Measurements from ENCODE around the gene PIAS4. TPM values are rescaled to one million over a fixed set of nuclear protein-coding genes. Genes with fewer than 3 reads are reported as not detected.

The PIAS4 gene
- total RNA-seq, 1 donor from 2014 or later, result 95.8 TPM

GRCh38 chr19:4087787-4088679 is 80.5 kb downstream of the PIAS4 start:
- Mint-ChIP-seq H3K27me3 (ENCODE audit: unreplicated experiment) (peaks cover 5% of the 10 kb centered on the region), H3K4me3 (ENCODE audit: unreplicated experiment) (no peak overlapping the region), H3K27ac (ENCODE audit: unreplicated experiment) (no peak overlapping the region), H3K9me3 (ENCODE audit: unreplicated experiment) (peaks cover 2% of the 10 kb centered on the region), H3K36me3 (ENCODE audit: unreplicated experiment) (no peaks in the 10 kb centered on the region), H3K4me1 (ENCODE audit: low read depth, unreplicated experiment) (no peaks in the 10 kb centered on the region)
- no peak for DNase-seq
- TF ChIP-seq CTCF (IDR thresholded peaks at IDR 0.05; ENCODE audit: partially characterized antibody, unreplicated experiment), result no peak

- no peak for TF ChIP-seq CTCF (IDR thresholded peaks at IDR 0.05; ENCODE audit: partially characterized antibody, unreplicated experiment)
- peaks cover 4% of the 10 kb centered on the region for H3K9me3 Mint-ChIP-seq (ENCODE audit: unreplicated experiment)
- H3K4me1 Mint-ChIP-seq (ENCODE audit: low read depth, unreplicated experiment), result no peaks in the 10 kb centered on the region
- H3K27ac Mint-ChIP-seq (ENCODE audit: unreplicated experiment), result no peak overlapping the region
- no peak for DNase-seq
- H3K36me3 Mint-ChIP-seq (ENCODE audit: unreplicated experiment), result no peaks in the 10 kb centered on the region
- H3K4me3 Mint-ChIP-seq (ENCODE audit: unreplicated experiment), result no peak overlapping the region
- H3K27me3 Mint-ChIP-seq (ENCODE audit: unreplicated experiment), result peaks cover 5% of the 10 kb centered on the region
Observed at GRCh38 chr19:4088975-4089374, 81.4 kb downstream of the PIAS4 start.

Small RNAs within 50 kb of the gene (microRNA-seq; reads per million reads assigned to microRNA genes)
- not detected for gene MIR637 (ENCODE audit: unreplicated experiment)

Other genes with a start within 250 kb of the PIAS4 start
- 23.3 TPM for gene APBA3, start 246.0 kb upstream of the PIAS4 start, total RNA-seq (ENCODE audit: unreplicated experiment)
- 33.0 TPM for gene MRPL54, start 245.1 kb upstream of the PIAS4 start, total RNA-seq (ENCODE audit: unreplicated experiment)
- gene RAX2, start 235.5 kb upstream of the PIAS4 start, total RNA-seq (ENCODE audit: unreplicated experiment), result not detected
- not detected for gene MATK, start 221.4 kb upstream of the PIAS4 start, total RNA-seq (ENCODE audit: unreplicated experiment)
- gene ZFR2, start 138.7 kb upstream of the PIAS4 start, total RNA-seq (ENCODE audit: unreplicated experiment), result 8.9 TPM
- 182 TPM for gene ATCAY, start 127.1 kb upstream of the PIAS4 start, total RNA-seq (ENCODE audit: unreplicated experiment)
- 4.0 TPM for gene NMRK2, start 74.7 kb upstream of the PIAS4 start, total RNA-seq (ENCODE audit: unreplicated experiment)
- gene DAPK3, start 36.6 kb upstream of the PIAS4 start, total RNA-seq (ENCODE audit: unreplicated experiment), result 221 TPM
- gene EEF2, start 22.3 kb upstream of the PIAS4 start, total RNA-seq (ENCODE audit: unreplicated experiment), result 2,255 TPM
- gene ZBTB7A, start 59.2 kb downstream of the PIAS4 start, total RNA-seq (ENCODE audit: unreplicated experiment), result 21.8 TPM
- 148 TPM for gene MAP2K2, start 116.4 kb downstream of the PIAS4 start, total RNA-seq (ENCODE audit: unreplicated experiment)
- gene CREB3L3, start 145.9 kb downstream of the PIAS4 start, total RNA-seq (ENCODE audit: unreplicated experiment), result not detected
- 48.3 TPM for gene SIRT6, start 174.8 kb downstream of the PIAS4 start, total RNA-seq (ENCODE audit: unreplicated experiment)
- gene ANKRD24, start 175.0 kb downstream of the PIAS4 start, total RNA-seq (ENCODE audit: unreplicated experiment), result 6.1 TPM
- gene EBI3, start 221.8 kb downstream of the PIAS4 start, total RNA-seq (ENCODE audit: unreplicated experiment), result not detected
- 18.7 TPM for gene YJU2, start 239.3 kb downstream of the PIAS4 start, total RNA-seq (ENCODE audit: unreplicated experiment)